T-cell (primary cell): ENCODE measurements around the gene FTCDNL1. TPM values are rescaled to one million over a fixed set of nuclear protein-coding genes. Genes with fewer than 3 reads are reported as not detected.

Source experiments
- ATAC-seq, 4 experiments: fragments of 200-7000 bp in 3 of 4; fragments of 150-1000 bp in 1 of 4; cut with Tn5 transposase; replicated peaks in 1 of 4; 1 replicate in 3 of 4; 2 replicates in 1 of 4; pipeline ENCODE4 v1.10.0; 2021; ENCODE audit warnings: moderate library complexity in 3 of 4, mild to moderate bottlenecking in 2 of 4, moderate number of reproducible peaks in 1 of 4
- CTCF ChIA-PET, 2 donors: fragments of 300-600 bp; sonication (Branson Sonifier 250); formaldehyde crosslinking; loops; one replicate each; lab custom pipeline; 2022; ENCODE audit warnings: antibody characterized with exemption in 2 of 2; lab: Charles Lee
- POLR2A ChIA-PET, 2 donors: fragments of 300-600 bp; sonication (Branson Sonifier 250); formaldehyde crosslinking; loops; one replicate each; lab custom pipeline; 2022; ENCODE audit warnings: antibody characterized with exemption in 2 of 2; lab: Charles Lee
- DNase-seq, 35 experiments: peaks; one replicate each; pipeline versions ENCODE4 v3.0.0 to v3.0.0-alpha.2; 2013 to 2023
- H3K27ac ChIP-seq: one replicate; pipeline ENCODE4 v1.5.1; 2013; ENCODE audit warnings: low read length
- H3K27me3 ChIP-seq, 2 experiments: replicated peaks in 1 of 2; 1 replicate in 1 of 2; 2 replicates in 1 of 2; pipeline versions ENCODE4 v1.6.1 to v1.7.0; 2013; ENCODE audit warnings: low read length in 1 of 2, mixed read lengths in 1 of 2; ENCODE audit not compliant: control insufficient read depth in 2 of 2, insufficient read depth in 2 of 2; ENCODE audit errors: extremely low read depth in 1 of 2
- H3K36me3 ChIP-seq, 2 donors: 1 replicate in 1 of 2; 2 replicates in 1 of 2; pipeline versions ENCODE4 v1.6.1 to v1.7.0; 2013; ENCODE audit warnings: low read length in 1 of 2; ENCODE audit not compliant: control insufficient read depth in 2 of 2, insufficient read depth in 1 of 2; ENCODE audit errors: extremely low read depth in 1 of 2
- H3K4me1 ChIP-seq, 2 experiments: 1 replicate in 1 of 2; 2 replicates in 1 of 2; pipeline versions ENCODE4 v1.6.1 to v1.7.0; 2013; ENCODE audit warnings: low read length in 2 of 2, mixed read lengths in 1 of 2; ENCODE audit not compliant: insufficient read depth in 2 of 2, control insufficient read depth in 1 of 2; ENCODE audit errors: extremely low read depth in 1 of 2
- H3K4me3 ChIP-seq, 2 donors: 1 replicate in 1 of 2; 2 replicates in 1 of 2; pipeline versions ENCODE4 v1.5.1 to v1.7.0; 2013; ENCODE audit warnings: mild to moderate bottlenecking in 2 of 2, low read length in 1 of 2, moderate library complexity in 1 of 2; ENCODE audit not compliant: control insufficient read depth in 1 of 2; ENCODE audit errors: extremely low read depth in 1 of 2
- H3K9me3 ChIP-seq: 2 replicates; pipeline ENCODE4 v1.7.0; 2013
- H3K27ac Mint-ChIP-seq, 2 donors: one replicate each; pipeline ENCODE4 v1.8.0; 2020 to 2021; ENCODE audit warnings: mild to moderate bottlenecking in 2 of 2, mixed read lengths in 2 of 2
- H3K27me3 Mint-ChIP-seq, 2 donors: one replicate each; pipeline ENCODE4 v1.8.0; 2021 to 2022; ENCODE audit warnings: mixed read lengths in 2 of 2
- H3K36me3 Mint-ChIP-seq: one replicate; pipeline ENCODE4 v1.8.0; 2021; ENCODE audit warnings: mixed read lengths
- H3K4me1 Mint-ChIP-seq, 3 donors: one replicate each; pipeline ENCODE4 v1.8.0; 2020 to 2022; ENCODE audit warnings: mixed read lengths in 3 of 3, mild to moderate bottlenecking in 1 of 3
- H3K4me3 Mint-ChIP-seq, 3 donors: one replicate each; pipeline ENCODE4 v1.8.0; 2020 to 2022; ENCODE audit warnings: mild to moderate bottlenecking in 3 of 3, mixed read lengths in 3 of 3, moderate library complexity in 3 of 3
- H3K9me3 Mint-ChIP-seq, 3 donors: one replicate each; pipeline ENCODE4 v1.8.0; 2020 to 2022; ENCODE audit warnings: mixed read lengths in 3 of 3
- WGBS: methylation state at CpG from one replicate; pipeline ENCODE4 v1.1.5; 2013; ENCODE audit warnings: missing lambda C conversion rate; ENCODE audit not compliant: insufficient coverage; 5-methylcytosine and 5-hydroxymethylcytosine counted together
- total RNA-seq, 35 experiments: library from RNA in 6 of 35; stranded (reverse) in 6 of 35; fragments of 120-200 nt in 1 of 35; gene quantifications; one replicate each; pipeline versions ENCODE4 v1.2.1 to v1.2.4 and lab custom pipeline; 2013 to 2026

Gene FTCDNL1
- total RNA-seq, 5 donors from 2014 or later (not counting 1 experiment from before 2014, with no cell fraction given), result 0.77 to 3.8 (median 2.6) TPM

GRCh38 chr2:199756743-199757142 is 94.2 kb downstream of the FTCDNL1 start:
- ChIA-PET CTCF (no interaction called here), POLR2A (no interaction called here)
- H3K27me3 Mint-ChIP-seq, result peaks cover 11 to 12% of the 10 kb centered on the region in 2 donors
- H3K27ac Mint-ChIP-seq, result no peak overlapping the region
- Histone ChIP-seq H3K4me1 (no peaks in the 10 kb centered on the region), H3K36me3 (no peaks in the 10 kb centered on the region), H3K27me3 (peaks cover 0 to 3% of the 10 kb centered on the region in 2 experiments), H3K4me3 (no peak overlapping the region), H3K9me3 (no peaks in the 10 kb centered on the region), H3K27ac (no peak overlapping the region)
- WGBS, result no CpG with 5 or more reads among the region's 1 CpG
- H3K9me3 Mint-ChIP-seq, result peaks cover 0 to 3% (median 0%) of the 10 kb centered on the region in 3 donors
- no peak for ATAC-seq
- H3K4me1 Mint-ChIP-seq, result no peaks in the 10 kb centered on the region
- H3K36me3 Mint-ChIP-seq, result no peaks in the 10 kb centered on the region
- DNase-seq, result no peak
- H3K4me3 Mint-ChIP-seq, result no peak overlapping the region

GRCh38 chr2:199756211-199756610 is 94.8 kb downstream of the FTCDNL1 start:
- Histone ChIP-seq H3K4me1 (no peaks in the 10 kb centered on the region), H3K36me3 (no peaks in the 10 kb centered on the region), H3K27ac (no peak overlapping the region), H3K4me3 (no peak overlapping the region), H3K9me3 (no peaks in the 10 kb centered on the region), H3K27me3 (peaks cover 0 to 3% of the 10 kb centered on the region in 2 experiments)
- ChIA-PET CTCF (interaction anchor here in 1 of 2 donors (0.5 kb wide), 1 partner anchor 1445 kb away, joined by 3 read pairs; no protein-coding TSS in a partner anchor), POLR2A (no interaction called here)
- Mint-ChIP-seq H3K4me1 (no peaks in the 10 kb centered on the region), H3K36me3 (no peaks in the 10 kb centered on the region), H3K27ac (no peak overlapping the region), H3K9me3 (peaks cover 0 to 3% (median 0%) of the 10 kb centered on the region in 3 donors), H3K27me3 (peaks cover 14 to 15% of the 10 kb centered on the region in 2 donors), H3K4me3 (no peak overlapping the region)
- 50% methylated on average over 1 of the region's 3 CpGs for WGBS
- no peak for ATAC-seq
- no peak for DNase-seq

GRCh38 chr2:199754766-199755165 is 96.2 kb downstream of the FTCDNL1 start:
- WGBS, result 80% methylated on average over 1 of the region's 3 CpGs
- Mint-ChIP-seq H3K9me3 (peaks cover 0 to 3% (median 0%) of the 10 kb centered on the region in 3 donors), H3K36me3 (no peaks in the 10 kb centered on the region), H3K27me3 (peaks cover 18 to 19% of the 10 kb centered on the region in 2 donors), H3K4me1 (no peaks in the 10 kb centered on the region), H3K27ac (no peak overlapping the region), H3K4me3 (no peak overlapping the region)
- H3K36me3 ChIP-seq, result no peaks in the 10 kb centered on the region
- no peak for ATAC-seq
- DNase-seq, result no peak
- no peaks in the 10 kb centered on the region for H3K4me1 ChIP-seq
- H3K27me3 ChIP-seq, result no peaks in the 10 kb centered on the region
- no peak overlapping the region for H3K27ac ChIP-seq
- ChIA-PET CTCF (interaction anchor here in 1 of 2 donors (0.7 kb wide), 1 partner anchor 12 kb away, joined by 3 read pairs; no protein-coding TSS in a partner anchor), POLR2A (no interaction called here)
- H3K9me3 ChIP-seq, result no peaks in the 10 kb centered on the region
- no peak overlapping the region for H3K4me3 ChIP-seq

GRCh38 chr2:199751492-199752120 is 99.4 kb downstream of the FTCDNL1 start:
- Histone ChIP-seq H3K4me1 (no peaks in the 10 kb centered on the region), H3K36me3 (no peaks in the 10 kb centered on the region), H3K27me3 (no peaks in the 10 kb centered on the region), H3K27ac (no peak overlapping the region), H3K4me3 (no peak overlapping the region), H3K9me3 (no peaks in the 10 kb centered on the region)
- Mint-ChIP-seq H3K4me3 (no peak overlapping the region), H3K36me3 (no peaks in the 10 kb centered on the region), H3K4me1 (no peaks in the 10 kb centered on the region), H3K9me3 (peaks cover 0 to 3% (median 0%) of the 10 kb centered on the region in 3 donors), H3K27ac (no peak overlapping the region), H3K27me3 (peaks cover 12 to 15% of the 10 kb centered on the region in 2 donors)
- WGBS, result 100% methylated on average over 1 of the region's 8 CpGs
- ATAC-seq (no peak), DNase-seq (no peak)
- ChIA-PET CTCF (interaction anchor here in 1 of 2 donors (1.8 kb wide), 1 partner anchor 10 kb away, joined by 8 read pairs; no protein-coding TSS in a partner anchor), POLR2A (no interaction called here)

GRCh38 chr2:199749571-199749970 is 101.4 kb downstream of the FTCDNL1 start:
- no peak for DNase-seq

GRCh38 chr2:199744724-199745123 is 106.3 kb downstream of the FTCDNL1 start:
- no peaks in the 10 kb centered on the region for H3K9me3 Mint-ChIP-seq
- no peak overlapping the region for H3K27ac Mint-ChIP-seq
- no peak overlapping the region for H3K4me3 Mint-ChIP-seq
- H3K36me3 Mint-ChIP-seq, result no peaks in the 10 kb centered on the region
- CTCF ChIA-PET, result no interaction called here
- Histone ChIP-seq H3K27me3 (peaks cover 0 to 7% of the 10 kb centered on the region in 2 experiments), H3K9me3 (no peaks in the 10 kb centered on the region), H3K4me1 (peaks cover 0 to under 1% of the 10 kb centered on the region in 2 experiments), H3K4me3 (no peak overlapping the region), H3K27ac (no peak overlapping the region), H3K36me3 (no peaks in the 10 kb centered on the region)
- WGBS, result 86% methylated on average over 9 of the region's 11 CpGs
- POLR2A ChIA-PET, result no interaction called here
- no peak for ATAC-seq
- H3K4me1 Mint-ChIP-seq, result peaks cover 0 to 3% (median 3%) of the 10 kb centered on the region in 3 donors
- H3K27me3 Mint-ChIP-seq, result peaks cover 15 to 17% of the 10 kb centered on the region in 2 donors
- DNase-seq, result no peak

More at GRCh38 chr2:199749571-199749970, 101.4 kb downstream of the FTCDNL1 start:
- Mint-ChIP-seq H3K27ac (no peak overlapping the region), H3K4me1 (no peaks in the 10 kb centered on the region), H3K27me3 (peaks cover 13 to 15% of the 10 kb centered on the region in 2 donors), H3K36me3 (no peaks in the 10 kb centered on the region), H3K4me3 (no peak overlapping the region), H3K9me3 (peaks cover 0 to 3% (median 0%) of the 10 kb centered on the region in 3 donors)
- ChIA-PET CTCF (interaction anchor here in 1 of 2 donors (0.7 kb wide), 1 partner anchor 11 kb away, joined by 3 read pairs; no protein-coding TSS in a partner anchor), POLR2A (interaction anchor here in 1 of 2 donors (0.6 kb wide), 1 partner anchor 191 kb away, joined by 3 read pairs; no protein-coding TSS in a partner anchor)
- no peaks in the 10 kb centered on the region for H3K4me1 ChIP-seq
- H3K36me3 ChIP-seq, result no peaks in the 10 kb centered on the region
- no peaks in the 10 kb centered on the region for H3K27me3 ChIP-seq
- no peak for ATAC-seq
- H3K9me3 ChIP-seq, result no peaks in the 10 kb centered on the region
- H3K4me3 ChIP-seq, result no peak overlapping the region
- WGBS, result 96% methylated on average over 4 of the region's 5 CpGs
- no peak overlapping the region for H3K27ac ChIP-seq
